H1 (cell line): ENCODE results near the gene CALHM2. TPM values are rescaled to one million over a fixed set of nuclear protein-coding genes. Genes with fewer than 3 reads are reported as not detected.
A peak's percentile ranks its signal among the peaks of the same experiment; 100 is the strongest.

Experiments
- CTCF ChIA-PET: fragments of 300-600 bp; sonication (Branson Sonifier 250); formaldehyde crosslinking; loops from one replicate; lab custom pipeline; 2021; ENCODE audit not compliant: partially characterized antibody; lab: Charles Lee
- POLR2A ChIA-PET: fragments of 300-600 bp; sonication (Branson Sonifier 250); formaldehyde crosslinking; loops from one replicate; lab custom pipeline; 2021; ENCODE audit warnings: inconsistent platforms; ENCODE audit not compliant: partially characterized antibody; lab: Charles Lee
- DNase-seq, 2 experiments: peaks; one replicate each; pipeline versions ENCODE4 v3.0.0 to v3.0.0-alpha.2; 2010 to 2022; ENCODE audit warnings: low spot score in 2 of 2, low read depth in 1 of 2, mixed read lengths in 1 of 2
- FAIRE-seq: peaks from 2 replicates; lab custom pipeline; 2011; peaks lifted over from hg19 to GRCh38; lab: Jason Lieb, UNC
- H2AFZ ChIP-seq: 2 replicates; pipeline ENCODE4 v1.8.1; 2012; ENCODE audit warnings: low read length, inconsistent platforms
- H2AK5ac ChIP-seq: 2 replicates; pipeline ENCODE4 v1.6.1; 2013; ENCODE audit warnings: low read depth, low read length
- H2BK120ac ChIP-seq: replicated peaks from 2 replicates; pipeline ENCODE3; 2013; ENCODE audit warnings: low read depth, low read length, inconsistent platforms
- H2BK12ac ChIP-seq: 2 replicates; pipeline ENCODE4 v1.6.1; 2013; ENCODE audit warnings: low read depth, low read length
- H2BK15ac ChIP-seq: 2 replicates; pipeline ENCODE4 v1.6.1; 2013; ENCODE audit warnings: low read length
- H2BK20ac ChIP-seq: 2 replicates; pipeline ENCODE4 v1.6.1; 2013; ENCODE audit warnings: low read length
- H2BK5ac ChIP-seq: 2 replicates; pipeline ENCODE4 v1.6.1; 2013; ENCODE audit warnings: low read depth, low read length
- H3K14ac ChIP-seq: 2 replicates; pipeline ENCODE4 v1.6.1; 2013; ENCODE audit warnings: inconsistent platforms; ENCODE audit not compliant: insufficient read length
- H3K18ac ChIP-seq: 2 replicates; pipeline ENCODE4 v1.6.1; 2013; ENCODE audit warnings: low read length; ENCODE audit errors: extremely low read depth
- H3K23ac ChIP-seq: 2 replicates; pipeline ENCODE4 v1.6.1; 2013; ENCODE audit warnings: inconsistent platforms; ENCODE audit not compliant: insufficient read length
- H3K23me2 ChIP-seq: 2 replicates; pipeline ENCODE4 v1.6.1; 2013; ENCODE audit warnings: low read depth, low read length
- H3K27ac ChIP-seq: 2 replicates; pipeline ENCODE4 v1.6.1; 2011; ENCODE audit warnings: low read depth, low read length, inconsistent platforms
- H3K27me3 ChIP-seq, 4 experiments: replicated peaks in 1 of 4; 1 replicate in 1 of 4; 2 replicates in 3 of 4; pipeline versions ENCODE4 v1.6.1 to v1.8.1; 2011 to 2013; ENCODE audit warnings: low read length in 3 of 4, mild to moderate bottlenecking in 3 of 4, inconsistent platforms in 2 of 4, mixed read lengths in 2 of 4, moderate library complexity in 1 of 4; ENCODE audit not compliant: control insufficient read depth in 3 of 4, insufficient read depth in 3 of 4; ENCODE audit errors: extremely low read depth in 1 of 4
- H3K36me3 ChIP-seq, 4 experiments: 2 replicates each; pipeline versions ENCODE4 v1.6.1 to v1.8.1; 2011 to 2013; ENCODE audit warnings: mild to moderate bottlenecking in 4 of 4, low read length in 3 of 4, moderate library complexity in 2 of 4, control low read depth in 1 of 4, inconsistent platforms in 1 of 4; ENCODE audit not compliant: insufficient read depth in 4 of 4, control insufficient read depth in 2 of 4
- H3K4ac ChIP-seq: replicated peaks from 2 replicates; pipeline ENCODE3; 2013; ENCODE audit warnings: low read length, low read depth, mixed read lengths, inconsistent platforms; ENCODE audit not compliant: insufficient read length
- H3K4me1 ChIP-seq, 4 experiments: replicated peaks in 1 of 4; 1 replicate in 1 of 4; 2 replicates in 3 of 4; pipeline versions ENCODE4 v1.6.1 to v1.8.1; 2011 to 2013; ENCODE audit warnings: low read length in 3 of 4, inconsistent platforms in 2 of 4, mixed read lengths in 1 of 4; ENCODE audit not compliant: insufficient read depth in 4 of 4, control insufficient read depth in 3 of 4
- H3K4me2 ChIP-seq, 2 experiments: 2 replicates each; pipeline versions ENCODE4 v1.6.1 to v1.8.1; 2011 to 2013; ENCODE audit warnings: low read depth in 2 of 2, low read length in 2 of 2, control low read depth in 1 of 2, inconsistent platforms in 1 of 2, mild to moderate bottlenecking in 1 of 2; ENCODE audit not compliant: insufficient read depth in 1 of 2
- H3K4me3 ChIP-seq, 4 experiments: fragments of 200-600, 300-600 bp in 1 of 4; sonication (generic), shearing (Covaris generic), sonication (Bioruptor Twin) in 1 of 4; 2 replicates each; pipeline versions ENCODE4 v1.5.1 to v1.8.1; 2011 to 2016; ENCODE audit warnings: low read length in 4 of 4, low read depth in 3 of 4, control low read depth in 2 of 4, inconsistent platforms in 2 of 4, mild to moderate bottlenecking in 2 of 4, mixed read lengths in 1 of 4, moderate library complexity in 1 of 4; ENCODE audit not compliant: insufficient read depth in 2 of 4; ENCODE audit errors: extremely low read depth in 1 of 4
- H3K56ac ChIP-seq: replicated peaks from 2 replicates; pipeline ENCODE3; 2013; ENCODE audit warnings: low read depth, mild to moderate bottlenecking, mixed read lengths, low read length, inconsistent platforms; ENCODE audit not compliant: insufficient read length
- H3K79me1 ChIP-seq: 2 replicates; pipeline ENCODE4 v1.6.1; 2013; ENCODE audit warnings: low read depth, low read length, control low read depth
- H3K79me2 ChIP-seq, 2 experiments: 2 replicates each; pipeline versions ENCODE4 v1.6.1 to v1.8.1; 2012 to 2013; ENCODE audit warnings: low read length in 2 of 2, mild to moderate bottlenecking in 2 of 2, inconsistent platforms in 1 of 2; ENCODE audit not compliant: insufficient read depth in 2 of 2, control insufficient read depth in 1 of 2
- H3K9ac ChIP-seq, 4 experiments: replicated peaks in 1 of 4; 1 replicate in 1 of 4; 2 replicates in 3 of 4; pipeline versions ENCODE4 v1.6.1 to v1.8.1; 2011 to 2013; ENCODE audit warnings: low read depth in 3 of 4, low read length in 3 of 4, control low read depth in 2 of 4, mild to moderate bottlenecking in 2 of 4, moderate library complexity in 2 of 4, inconsistent platforms in 1 of 4; ENCODE audit errors: extremely low read depth in 1 of 4
- H3K9me3 ChIP-seq, 2 experiments: 2 replicates each; pipeline versions ENCODE4 v1.6.1 to v1.8.1; 2012 to 2013; ENCODE audit warnings: mild to moderate bottlenecking in 2 of 2, moderate library complexity in 2 of 2, control low read depth in 1 of 2, inconsistent platforms in 1 of 2, low read depth in 1 of 2, low read length in 1 of 2, mixed read lengths in 1 of 2; ENCODE audit not compliant: insufficient read depth in 2 of 2
- H4K20me1 ChIP-seq, 2 experiments: replicated peaks in 1 of 2; 2 replicates each; pipeline versions ENCODE3 to v1.8.1; 2011 to 2013; ENCODE audit warnings: inconsistent platforms in 2 of 2, low read length in 2 of 2, mild to moderate bottlenecking in 1 of 2; ENCODE audit not compliant: insufficient read depth in 2 of 2, control insufficient read depth in 1 of 2
- H4K5ac ChIP-seq: 2 replicates; pipeline ENCODE4 v1.6.1; 2013; ENCODE audit warnings: low read length, low read depth, mixed read lengths, inconsistent platforms; ENCODE audit not compliant: insufficient read length
- H4K8ac ChIP-seq: 2 replicates; pipeline ENCODE4 v1.8.0; 2013; ENCODE audit warnings: mild to moderate bottlenecking, moderate library complexity, low read length, inconsistent platforms; ENCODE audit not compliant: insufficient read depth; ENCODE audit errors: extremely low read depth
- H4K91ac ChIP-seq: replicated peaks from 2 replicates; pipeline ENCODE3; 2013; ENCODE audit warnings: low read length, mixed read lengths, inconsistent platforms; ENCODE audit not compliant: insufficient read length
- BCL11A ChIP-seq, 2 experiments: IDR thresholded peaks; one replicate each; pipeline ENCODE4 v1.6.1; 2011; ENCODE audit warnings: low read depth in 2 of 2, low read length in 2 of 2, mild to moderate bottlenecking in 2 of 2
- CBX8 ChIP-seq: fragments of 300-800, 300-1000 bp; sonication (generic); IDR thresholded peaks from 2 replicates; pipeline ENCODE4 v1.7.1; 2016; ENCODE audit warnings: low read depth, low read length, borderline replicate concordance
- KDM1A ChIP-seq: fragments of 200-600, 300-600 bp; sonication (generic); IDR thresholded peaks from 2 replicates; pipeline ENCODE4 v1.7.1; 2016; ENCODE audit warnings: mild to moderate bottlenecking, low read length, borderline replicate concordance
- KDM4A ChIP-seq: IDR thresholded peaks from one replicate; pipeline ENCODE4 v1.7.1; 2012; ENCODE audit warnings: low read depth, mild to moderate bottlenecking, moderate library complexity, low read length, inconsistent platforms; ENCODE audit not compliant: severe bottlenecking
- MAX ChIP-seq: IDR thresholded peaks from 2 replicates; pipeline ENCODE4 v1.6.1; 2012; ENCODE audit warnings: inconsistent platforms
- RNF2 ChIP-seq: fragments of 200-900, 300-1000 bp; sonication (generic); IDR thresholded peaks from 2 replicates; pipeline ENCODE4 v1.7.1; 2016; ENCODE audit warnings: borderline replicate concordance, low read depth, mild to moderate bottlenecking, antibody characterized with exemption, low read length; ENCODE audit not compliant: poor library complexity, severe bottlenecking; ENCODE audit errors: missing control alignments
- SP2 ChIP-seq: IDR thresholded peaks from 2 replicates; pipeline ENCODE4 v1.6.1; 2012; ENCODE audit warnings: mild to moderate bottlenecking, low read length, inconsistent platforms
- TBP ChIP-seq: IDR thresholded peaks from 2 replicates; pipeline ENCODE4 v1.6.1; 2011; ENCODE audit warnings: low read depth, low read length, improper control_type of control experiment
- WGBS, 2 experiments: shearing (Covaris generic) in 1 of 2; methylation state at CpG; one replicate each; pipeline versions ENCODE4 v1.1.6 to v1.1.7; 2013 to 2015; ENCODE audit warnings: low lambda C conversion rate in 2 of 2, mixed read lengths in 2 of 2, inconsistent platforms in 1 of 2, low coverage in 1 of 2, missing lambda C conversion rate in 1 of 2; ENCODE audit not compliant: insufficient replicate concordance in 2 of 2, insufficient coverage in 1 of 2, insufficient read length in 1 of 2; ENCODE audit errors: extremely low coverage in 1 of 2, missing lambda C conversion rate in 1 of 2; 5-methylcytosine and 5-hydroxymethylcytosine counted together
- polyA plus RNA-seq, 7 experiments: library from polyadenylated mRNA; depleted of rRNA in 3 of 7; stranded (reverse) in 5 of 7; unstranded in 2 of 7; fragments of >200 nt in 5 of 7; fragments of 200-250 nt in 2 of 7; gene quantifications; 1 replicate in 5 of 7; 2 replicates in 1 of 7; 4 replicates in 1 of 7; pipeline versions ENCODE4 v1.2.1 to v1.2.3, GENCODE V29; 2011 to 2013; ENCODE audit warnings: missing spikeins in 2 of 7, mixed read lengths in 2 of 7
- total RNA-seq: library from RNA; stranded (reverse); fragmentation: NEBNext Ultra II Directional; extraction: Animal tissue kit (Norgen Biotek cat#: 25700); gene quantifications from 2 replicates; pipeline ENCODE4 v1.2.1, GENCODE V29; 2021
- TF ChIP-seq, protein P1 (sequence below), 3 experiments: IDR thresholded peaks; 1 replicate in 2 of 3; 2 replicates in 1 of 3; pipeline versions ENCODE4 v1.5.1 to v1.6.1; 2011; ENCODE audit warnings: low read length in 3 of 3, mild to moderate bottlenecking in 3 of 3, inconsistent platforms in 2 of 3, low read depth in 1 of 3, moderate library complexity in 1 of 3; ENCODE audit not compliant: insufficient read depth in 1 of 3; ENCODE audit errors: control extremely low read depth in 1 of 3

CALHM2 gene
- total and polyA plus RNA-seq, 2 of the 8 experiments (the other 6 are each of a cell fraction or from before 2014, with no cell fraction given), result 1.2 to 2.4 TPM

DNA sequence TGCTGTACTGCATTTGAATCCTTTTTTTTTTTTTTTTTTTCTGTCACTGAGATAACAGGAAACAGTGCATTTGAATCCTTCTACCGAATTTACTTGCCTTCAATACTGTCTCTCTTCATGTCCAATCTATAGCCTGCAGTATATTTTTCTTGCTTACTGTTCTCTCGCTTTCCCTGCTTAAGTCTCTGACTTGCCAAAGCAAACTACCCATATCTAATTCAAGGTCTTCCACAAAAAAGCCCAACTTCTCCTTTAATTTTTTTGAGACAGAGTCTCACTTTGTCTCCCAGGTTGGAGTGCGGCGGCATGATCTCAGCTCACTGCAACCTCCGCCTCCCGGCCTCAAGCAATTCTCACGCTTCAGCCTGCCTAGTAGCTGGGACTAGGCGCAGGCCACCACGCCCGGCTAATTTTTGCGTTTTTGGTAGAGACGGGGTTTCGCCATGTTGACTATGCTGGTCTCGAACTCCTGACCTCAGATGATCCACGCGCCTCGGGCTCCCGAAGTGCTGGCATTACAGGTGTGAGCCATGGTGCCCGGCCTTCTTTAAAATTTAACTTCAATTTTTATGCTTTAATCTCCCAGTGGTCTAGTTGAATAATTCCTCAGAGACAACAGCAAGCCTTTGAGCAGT lies 54.9 kb downstream of the CALHM2 start:
- no peak overlapping the region for H3K27ac ChIP-seq
- H2AFZ ChIP-seq, result no peak overlapping the region
- no peak overlapping the region for H4K91ac ChIP-seq
- peak overlapping the region; percentile 78 to 92 (median 84) for H3K9ac ChIP-seq
- H3K27me3 ChIP-seq, result no peaks in the 10 kb centered on the region
- peak overlapping the region; percentile 96 to 99 (median 96) for H3K4me3 ChIP-seq
- H3K23ac ChIP-seq, result no peak overlapping the region
- H3K79me1 ChIP-seq, result peaks cover 12% of the 10 kb centered on the region
- ChIA-PET POLR2A (interaction anchor here (0.8 to 2.5 kb wide), 5 partner anchors 8 to 92 kb away, joined by 3 to 13 read pairs (median 4); no protein-coding TSS in a partner anchor), CTCF (interaction anchor here (0.8 to 1.7 kb wide), 3 partner anchors 15 to 64 kb away, joined by 3 to 4 read pairs (median 4); no protein-coding TSS in a partner anchor)
- H3K4me2 ChIP-seq, result peak overlapping the region; percentile 76 to 95
- H2BK5ac ChIP-seq, result no peak overlapping the region
- 0 out of 2 replicates have a peak overlapping the region, but pooled peaks have one; percentile 4 for H2AK5ac ChIP-seq
- no peak overlapping the region for H3K14ac ChIP-seq
- WGBS, 2 experiments, result 87% methylated on average over 19 of the region's 19 CpGs; no CpG with 5 or more reads in 1 of the 2 experiments
- no peak overlapping the region for H2BK120ac ChIP-seq
- H2BK12ac ChIP-seq, result no peak overlapping the region
- H3K79me2 ChIP-seq, result peaks cover 14 to 56% of the 10 kb centered on the region in 2 experiments
- peaks cover 13% of the 10 kb centered on the region for H3K23me2 ChIP-seq
- no peak overlapping the region for H2BK20ac ChIP-seq
- H3K4ac ChIP-seq, result no peak overlapping the region
- no peak overlapping the region for H3K18ac ChIP-seq
- H4K5ac ChIP-seq, result no peak overlapping the region
- H4K20me1 ChIP-seq, result peaks cover 2% of the 10 kb centered on the region in 2 experiments
- H2BK15ac ChIP-seq, result no peak overlapping the region
- no peak overlapping the region for H3K56ac ChIP-seq
- H4K8ac ChIP-seq, result peak overlapping the region; percentile 7; the same call in 1 of the 2 replicates
- no peaks in the 10 kb centered on the region for H3K9me3 ChIP-seq
- FAIRE-seq, result no peak
- DNase-seq, result no peak
- H3K4me1 ChIP-seq, result peaks cover 0 to 10% (median 2%) of the 10 kb centered on the region in 4 experiments; a peak in 6 of 7 replicates
- peaks cover 19 to 55% (median 27%) of the 10 kb centered on the region in 4 experiments for H3K36me3 ChIP-seq
- TF ChIP-seq KDM1A (no peak), MAX (no peak), CBX8 (no peak), BCL11A (IDR thresholded peaks at IDR 0.05; ENCODE audit: low read depth in 2 of 2, low read length in 2 of 2) (no peak), RNF2 (no peak), SP2 (no peak), TBP (no peak), KDM4A (no peak)
- TF ChIP-seq, protein P1, sequence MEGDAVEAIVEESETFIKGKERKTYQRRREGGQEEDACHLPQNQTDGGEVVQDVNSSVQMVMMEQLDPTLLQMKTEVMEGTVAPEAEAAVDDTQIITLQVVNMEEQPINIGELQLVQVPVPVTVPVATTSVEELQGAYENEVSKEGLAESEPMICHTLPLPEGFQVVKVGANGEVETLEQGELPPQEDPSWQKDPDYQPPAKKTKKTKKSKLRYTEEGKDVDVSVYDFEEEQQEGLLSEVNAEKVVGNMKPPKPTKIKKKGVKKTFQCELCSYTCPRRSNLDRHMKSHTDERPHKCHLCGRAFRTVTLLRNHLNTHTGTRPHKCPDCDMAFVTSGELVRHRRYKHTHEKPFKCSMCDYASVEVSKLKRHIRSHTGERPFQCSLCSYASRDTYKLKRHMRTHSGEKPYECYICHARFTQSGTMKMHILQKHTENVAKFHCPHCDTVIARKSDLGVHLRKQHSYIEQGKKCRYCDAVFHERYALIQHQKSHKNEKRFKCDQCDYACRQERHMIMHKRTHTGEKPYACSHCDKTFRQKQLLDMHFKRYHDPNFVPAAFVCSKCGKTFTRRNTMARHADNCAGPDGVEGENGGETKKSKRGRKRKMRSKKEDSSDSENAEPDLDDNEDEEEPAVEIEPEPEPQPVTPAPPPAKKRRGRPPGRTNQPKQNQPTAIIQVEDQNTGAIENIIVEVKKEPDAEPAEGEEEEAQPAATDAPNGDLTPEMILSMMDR (IDR thresholded peaks at IDR 0.05; ENCODE audit: control extremely low read depth in 1 of 3, insufficient read depth in 1 of 3, low read depth in 1 of 3, low read length in 3 of 3), result no peak
